ENCODE results near the gene TTLL10.
A peak's percentile ranks its signal among the peaks of the same experiment; 100 is the strongest.

Gene TTLL10

DNA sequence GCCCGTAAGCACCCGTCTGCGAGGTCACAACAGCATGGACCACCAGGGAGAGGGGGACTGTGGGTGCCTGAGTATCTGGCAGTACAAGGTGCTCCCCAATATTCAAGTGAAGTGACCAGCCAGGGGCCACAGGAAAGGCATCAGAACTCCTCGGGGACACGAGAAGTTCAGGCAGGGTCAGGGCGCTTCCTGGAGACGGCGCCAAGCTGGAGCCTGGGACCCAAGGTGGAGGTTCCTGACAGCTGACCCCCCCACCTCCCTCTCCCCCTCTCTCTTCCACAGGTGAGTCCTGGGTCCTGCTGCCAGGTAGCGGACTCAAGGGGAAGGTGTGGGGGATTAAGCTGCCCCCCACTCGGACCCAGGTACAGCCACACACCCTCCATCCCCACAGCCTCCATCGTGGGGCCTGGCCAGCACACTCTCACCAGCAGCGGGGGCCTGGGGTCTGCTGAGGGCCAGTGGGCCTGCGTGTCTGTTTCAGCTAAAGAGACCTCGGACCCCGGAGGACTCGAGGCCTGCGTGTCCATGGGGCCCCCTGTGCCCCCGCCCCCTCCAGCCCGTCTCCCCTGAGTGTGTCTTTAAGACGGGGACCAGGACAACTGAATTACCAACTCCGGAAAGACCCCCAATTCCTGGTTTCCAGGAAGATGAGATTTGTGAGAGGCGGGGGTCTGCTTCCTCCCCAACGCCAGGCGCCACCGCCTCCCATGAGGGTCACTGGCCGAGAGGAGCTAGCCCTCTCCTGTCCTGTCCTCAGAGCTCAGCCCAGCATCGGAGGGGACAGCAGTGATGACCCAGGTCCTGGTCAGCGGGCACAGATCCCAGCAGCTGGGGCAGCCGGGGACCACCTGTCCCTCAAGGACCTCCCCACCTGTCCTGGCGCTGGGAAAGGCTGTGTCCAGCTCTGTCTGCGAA is 26.5 kb downstream of the TTLL10 start:
- no peak for DNase-seq (ENCODE audit: low read depth in 2 of 2)
- no peak overlapping the region for H3K4me3 ChIP-seq (replicated peaks in 1 of 2; ENCODE audit: low read depth in 2 of 2, low read length in 2 of 2)
- TF ChIP-seq, protein P1, sequence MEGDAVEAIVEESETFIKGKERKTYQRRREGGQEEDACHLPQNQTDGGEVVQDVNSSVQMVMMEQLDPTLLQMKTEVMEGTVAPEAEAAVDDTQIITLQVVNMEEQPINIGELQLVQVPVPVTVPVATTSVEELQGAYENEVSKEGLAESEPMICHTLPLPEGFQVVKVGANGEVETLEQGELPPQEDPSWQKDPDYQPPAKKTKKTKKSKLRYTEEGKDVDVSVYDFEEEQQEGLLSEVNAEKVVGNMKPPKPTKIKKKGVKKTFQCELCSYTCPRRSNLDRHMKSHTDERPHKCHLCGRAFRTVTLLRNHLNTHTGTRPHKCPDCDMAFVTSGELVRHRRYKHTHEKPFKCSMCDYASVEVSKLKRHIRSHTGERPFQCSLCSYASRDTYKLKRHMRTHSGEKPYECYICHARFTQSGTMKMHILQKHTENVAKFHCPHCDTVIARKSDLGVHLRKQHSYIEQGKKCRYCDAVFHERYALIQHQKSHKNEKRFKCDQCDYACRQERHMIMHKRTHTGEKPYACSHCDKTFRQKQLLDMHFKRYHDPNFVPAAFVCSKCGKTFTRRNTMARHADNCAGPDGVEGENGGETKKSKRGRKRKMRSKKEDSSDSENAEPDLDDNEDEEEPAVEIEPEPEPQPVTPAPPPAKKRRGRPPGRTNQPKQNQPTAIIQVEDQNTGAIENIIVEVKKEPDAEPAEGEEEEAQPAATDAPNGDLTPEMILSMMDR (IDR thresholded peaks at IDR 0.05; ENCODE audit: low read depth, low read length), result no peak

DNA sequence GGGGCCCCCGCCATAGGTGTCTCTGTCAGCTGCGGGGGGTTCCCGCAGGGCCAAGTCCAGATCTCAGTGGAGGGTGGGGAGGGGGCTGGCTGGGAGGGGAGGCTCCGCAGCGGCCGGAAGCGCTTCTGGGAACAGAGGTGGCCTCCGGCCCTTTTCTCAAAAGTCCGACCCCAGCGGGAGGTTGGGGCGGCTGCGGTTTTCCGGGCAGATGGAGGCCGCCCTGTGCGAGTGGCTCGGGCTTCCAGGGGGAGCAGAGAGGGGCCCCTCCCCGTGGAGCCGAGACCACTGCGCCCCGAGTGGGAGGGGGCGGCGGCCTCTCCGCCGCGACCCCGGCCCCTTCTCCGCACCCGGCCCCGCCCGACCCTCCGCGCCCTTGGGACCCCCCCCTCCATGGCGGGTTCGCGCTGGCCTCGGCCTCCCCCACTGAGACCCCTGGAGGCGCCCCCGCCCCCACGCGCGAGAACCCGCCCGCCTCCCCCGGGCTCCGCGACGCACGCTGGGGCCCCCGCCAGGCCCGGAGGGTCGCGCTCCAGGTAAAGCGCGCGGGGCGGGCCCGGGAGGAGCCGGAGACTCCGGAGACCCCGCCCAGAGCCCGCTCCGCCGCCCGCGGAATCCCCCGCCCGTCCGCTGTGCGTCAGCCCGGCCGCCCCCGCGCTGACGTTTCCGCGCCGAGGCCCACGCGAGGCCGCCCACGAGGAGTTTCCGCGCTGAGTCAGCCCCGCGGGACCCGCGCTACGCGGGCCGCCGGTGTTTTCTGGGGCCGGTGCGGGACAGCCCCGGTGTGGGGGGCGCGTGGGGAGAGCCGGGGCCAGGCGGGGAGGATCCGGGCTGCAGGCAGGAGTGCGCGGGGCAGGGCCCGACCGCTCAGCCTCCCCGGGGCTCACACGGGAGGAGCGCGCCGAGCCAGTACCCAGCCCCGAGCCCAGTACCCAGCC is 27.5 kb downstream of the TTLL10 start:
- H3K4me3 ChIP-seq (replicated peaks in 1 of 2; ENCODE audit: low read depth in 2 of 2, low read length in 2 of 2), result peak overlapping the region; percentile 11 to 18
- DNase-seq (ENCODE audit: low read depth in 2 of 2), result peak; percentile 37 to 65
- TF ChIP-seq, protein P1 (IDR thresholded peaks at IDR 0.05; ENCODE audit: low read depth, low read length), result no peak

DNA sequence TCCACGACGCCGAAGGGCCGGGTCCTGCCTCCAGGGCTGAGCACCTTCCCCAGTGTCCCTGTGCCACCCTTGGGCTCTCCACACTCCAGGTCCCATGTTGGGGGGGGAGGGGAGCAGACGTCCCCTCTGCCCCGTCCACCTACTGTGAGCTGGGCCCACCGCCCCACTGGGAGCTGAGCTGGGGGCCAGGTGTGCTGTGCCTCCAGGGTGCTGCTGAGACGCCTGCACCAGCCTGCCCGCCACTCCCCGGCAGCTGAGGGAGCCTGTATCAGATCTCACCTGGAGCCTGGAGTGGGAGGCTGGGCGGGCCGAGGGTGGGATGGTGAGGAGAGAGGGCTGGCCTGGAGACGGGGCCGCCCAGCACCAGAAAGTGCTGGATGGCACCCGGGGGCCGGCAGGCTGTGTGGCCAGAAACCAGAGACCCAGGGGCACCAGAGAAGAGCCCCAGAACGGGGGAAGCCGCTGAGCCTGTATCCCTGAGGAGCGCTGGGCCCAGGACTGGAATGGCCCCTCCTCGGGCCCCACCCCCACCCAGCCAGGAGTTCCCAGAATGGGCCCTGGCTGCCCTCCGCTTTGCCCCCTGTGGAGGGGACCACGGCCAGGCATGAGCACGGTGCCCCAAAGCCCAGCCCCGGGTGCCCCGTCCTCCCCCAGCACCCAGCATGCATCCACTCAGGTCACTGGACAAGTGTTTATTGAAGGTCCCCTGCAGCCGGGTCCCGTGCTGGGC is 29.3 kb downstream of the TTLL10 start:
- TF ChIP-seq, protein P1 (IDR thresholded peaks at IDR 0.05; ENCODE audit: low read depth, low read length), result no peak
- no peak for DNase-seq (ENCODE audit: low read depth in 2 of 2)
- H3K4me3 ChIP-seq (replicated peaks in 1 of 2; ENCODE audit: low read depth in 2 of 2, low read length in 2 of 2), result no peak overlapping the region

DNA sequence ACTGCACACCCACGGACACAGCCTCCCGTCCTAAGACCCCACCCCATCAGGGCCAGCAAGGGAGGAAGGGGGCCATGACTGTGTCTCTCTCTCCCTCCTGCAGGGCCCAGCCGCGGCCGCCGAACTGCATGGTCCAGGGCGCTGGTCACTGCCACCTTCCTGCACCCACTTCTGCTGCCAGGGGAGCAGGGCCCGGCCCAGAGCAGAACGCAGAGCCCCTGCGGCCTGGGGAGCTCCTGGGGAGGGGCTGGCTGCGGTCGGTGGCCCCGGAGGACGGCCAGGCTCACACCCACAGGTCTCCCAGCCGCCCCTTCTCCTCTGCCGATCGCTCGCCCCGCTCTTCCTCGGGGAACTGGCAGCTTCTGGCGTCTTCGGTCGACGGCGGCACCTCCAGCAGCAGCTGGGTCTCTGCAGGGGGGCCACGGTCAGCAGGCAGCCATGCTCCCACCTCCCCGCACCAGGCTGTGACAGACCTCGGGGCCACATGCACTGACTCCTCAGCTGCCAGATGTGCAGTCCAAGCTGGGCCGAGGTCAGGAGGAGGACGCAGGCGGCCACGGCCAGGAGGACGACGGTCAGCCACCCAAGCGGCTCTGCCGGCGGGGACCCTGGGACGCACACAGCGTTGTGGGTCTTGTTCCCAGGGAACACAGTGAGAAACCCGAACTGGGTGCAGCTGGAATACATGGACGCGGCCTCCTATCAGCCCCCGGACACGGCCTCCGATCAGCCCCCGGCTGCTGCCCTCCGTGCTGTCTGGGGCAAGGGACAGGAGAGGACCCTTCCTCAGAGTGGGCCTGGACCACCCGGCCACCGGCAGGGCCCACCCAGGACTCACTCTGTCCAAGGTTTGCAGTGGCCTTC is 30.1 kb downstream of the TTLL10 start:
- H3K4me3 ChIP-seq (replicated peaks in 1 of 2; ENCODE audit: low read depth in 2 of 2, low read length in 2 of 2), result no peak overlapping the region
- DNase-seq (ENCODE audit: low read depth in 2 of 2), result no peak
- TF ChIP-seq, protein P1 (IDR thresholded peaks at IDR 0.05; ENCODE audit: low read depth, low read length), result no peak

DNA sequence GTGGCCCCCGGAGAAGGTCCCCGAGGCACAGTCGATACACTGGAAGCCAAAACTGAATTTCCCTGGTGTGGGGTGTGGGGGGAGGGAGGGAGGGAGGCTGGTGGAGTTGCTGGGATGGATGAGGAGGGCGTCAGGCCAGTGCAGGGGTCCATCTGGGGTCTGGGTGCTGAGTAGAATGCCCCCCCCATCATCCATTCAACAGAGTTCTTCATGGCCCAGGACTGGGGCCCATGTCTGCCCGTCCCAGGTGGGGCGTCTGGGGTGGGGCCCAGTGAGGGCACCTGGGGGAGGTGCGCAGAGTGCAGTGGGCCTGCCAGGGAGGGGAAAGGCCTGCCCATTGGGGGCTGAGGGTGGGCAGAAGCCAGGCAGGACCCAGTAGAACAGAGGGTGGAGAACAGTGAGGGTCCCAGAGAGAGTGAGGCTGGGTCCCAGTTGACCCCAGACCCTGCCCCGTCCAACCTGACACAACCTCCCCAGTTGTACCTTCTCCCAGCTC is 30.8 kb downstream of the TTLL10 start:
- H3K4me3 ChIP-seq (replicated peaks in 1 of 2; ENCODE audit: low read depth in 2 of 2, low read length in 2 of 2), result no peak overlapping the region
- DNase-seq (ENCODE audit: low read depth in 2 of 2), result no peak
- TF ChIP-seq, protein P1 (IDR thresholded peaks at IDR 0.05; ENCODE audit: low read depth, low read length), result no peak
